HepG2 (cell line): ENCODE data around the gene PLCB2.

Source experiments
- CEBPZ ChIP-seq: IDR thresholded peaks from 2 replicates; pipeline ENCODE4 v1.6.1; 2012; ENCODE audit warnings: low read length, improper control_type of control experiment
- CTCF ChIP-seq: sonication (generic); formaldehyde crosslinking; IDR thresholded peaks from 2 replicates; pipeline ENCODE4 v1.5.0; 2020; ENCODE audit warnings: mild to moderate bottlenecking, missing genetic modification reagents, moderate library complexity
- JUND ChIP-seq: sonication (generic); formaldehyde crosslinking; IDR thresholded peaks from 2 replicates; pipeline ENCODE4 v1.8.0; 2022; ENCODE audit warnings: mild to moderate bottlenecking, missing genetic modification reagents
- MAFF ChIP-seq: IDR thresholded peaks from 2 replicates; pipeline ENCODE4 v1.6.1; 2011; ENCODE audit warnings: low read depth, low read length, improper control_type of control experiment
- NFE2L1 ChIP-seq: sonication (generic); formaldehyde crosslinking; IDR thresholded peaks from 2 replicates; pipeline ENCODE4 v1.4.0; 2020; ENCODE audit warnings: missing genetic modification reagents, mild to moderate bottlenecking, borderline replicate concordance
- PBX2 ChIP-seq: IDR thresholded peaks from 2 replicates; pipeline ENCODE4 v1.6.1; 2016; ENCODE audit warnings: control low read depth
- POLR2A ChIP-seq, 2 experiments: IDR thresholded peaks; 2 replicates each; pipeline ENCODE4 v1.6.1; 2011; ENCODE audit warnings: low read depth in 2 of 2, low read length in 2 of 2, mild to moderate bottlenecking in 1 of 2, moderate library complexity in 1 of 2; ENCODE audit not compliant: insufficient read depth in 1 of 2
- POLR2AphosphoS2 ChIP-seq: IDR thresholded peaks from 2 replicates; pipeline ENCODE4 v1.6.1; 2011; ENCODE audit warnings: low read depth, low read length, improper control_type of control experiment
- SAFB2 ChIP-seq: sonication (generic); formaldehyde crosslinking; IDR thresholded peaks from 2 replicates; pipeline ENCODE4 v1.5.1; 2020; ENCODE audit warnings: missing genetic modification reagents, low read depth, mild to moderate bottlenecking, borderline replicate concordance
- XBP1 ChIP-seq: sonication (generic); formaldehyde crosslinking; IDR thresholded peaks from 2 replicates; pipeline ENCODE4 v1.5.0; 2020; ENCODE audit warnings: missing genetic modification reagents
- ZBTB26 ChIP-seq: IDR thresholded peaks from 2 replicates; pipeline ENCODE4 v1.6.1; 2016; ENCODE audit warnings: missing compliant biosample characterization, missing genetic modification reagents, borderline replicate concordance
- ZHX2 ChIP-seq, 2 experiments: sonication (generic) in 1 of 2; formaldehyde crosslinking in 1 of 2; IDR thresholded peaks; 2 replicates each; pipeline versions ENCODE4 v1.6.1 to v1.9.0; 2014 to 2022; ENCODE audit warnings: antibody characterized with exemption in 1 of 2, borderline replicate concordance in 1 of 2, inconsistent platforms in 1 of 2, low read depth in 1 of 2, missing genetic modification reagents in 1 of 2
- ZNF274 ChIP-seq: sonication (generic); formaldehyde crosslinking; IDR thresholded peaks from 2 replicates; pipeline ENCODE4 v1.5.1; 2020; ENCODE audit warnings: mild to moderate bottlenecking, missing genetic modification reagents

- TF ChIP-seq JUND (CRISPR knock-in tag) = no peak
- no peak for TF ChIP-seq SAFB2
- TF ChIP-seq ZHX2 (IDR thresholded peaks at IDR 0.05; ENCODE audit: low read depth) = no peak
- no peak for TF ChIP-seq ZHX2 (CRISPR knock-in tag; IDR thresholded peaks at IDR 0.05; ENCODE audit: borderline replicate concordance)
- TF ChIP-seq XBP1 = no peak
- no peak for TF ChIP-seq POLR2A (IDR thresholded peaks at IDR 0.05; ENCODE audit: insufficient read depth in 1 of 2, low read depth in 2 of 2, low read length in 2 of 2)
- no peak for TF ChIP-seq CTCF (CRISPR knock-in tag)
- TF ChIP-seq POLR2AphosphoS2 = no peak
- TF ChIP-seq CEBPZ = no peak
- TF ChIP-seq ZNF274 (CRISPR knock-in tag) = no peak
- no peak for TF ChIP-seq NFE2L1 (CRISPR knock-in tag)
- no peak for TF ChIP-seq PBX2 (CRISPR knock-in tag)
- TF ChIP-seq MAFF = no peak
- no peak for TF ChIP-seq ZBTB26 (CRISPR knock-in tag)
Observed at GRCh38 chr15:40265875-40266274, 41.9 kb downstream of the PLCB2 start.
